Measurements from ENCODE around the gene CA11. TPM values are rescaled to one million over a fixed set of nuclear protein-coding genes. Genes with fewer than 3 reads are reported as not detected.
"Not testable (repeated sequence)": the region's sequence is repeated elsewhere in the genome, so short reads cannot be mapped to it uniquely, and the experiment has no call there.

The CA11 gene
- total and polyA plus RNA-seq, 2 donors from 2014 or later, result 11.6 to 42.3 TPM

- H3K9me3 ChIP-seq (ENCODE audit: control insufficient read depth in 2 of 3, insufficient read depth in 1 of 3, low read length in 3 of 3), result no peaks in the 10 kb centered on the region
- H3K4me3 ChIP-seq (ENCODE audit: low read length in 3 of 3), result peak overlapping the region in 1 of 3 donors; percentile 35
- DNase-seq, result peak; percentile 66 to 96 (median 84)
- no peaks in the 10 kb centered on the region for H3K36me3 ChIP-seq (ENCODE audit: control insufficient read depth in 2 of 3, insufficient read depth in 3 of 3, low read length in 3 of 3)
- H3K9ac ChIP-seq (ENCODE audit: low read length in 3 of 3), result peak overlapping the region in 1 of 3 donors; percentile 55
- H3K4me1 ChIP-seq (ENCODE audit: control insufficient read depth in 2 of 3, insufficient read depth in 2 of 3, low read depth in 1 of 3, low read length in 3 of 3), result peaks cover 3 to 5% (median 3%) of the 10 kb centered on the region in 3 donors
- H3K27me3 ChIP-seq (ENCODE audit: control insufficient read depth, insufficient read depth, low read length), result no peaks in the 10 kb centered on the region
- peak; percentile 87 for FAIRE-seq
- intact Hi-C loops (cut with DNase I), result no loop called here
- TF ChIP-seq CTCF (IDR thresholded peaks at IDR 0.05; ENCODE audit: borderline replicate concordance, extremely low read depth, insufficient read depth), result no peak
- peak overlapping the region; percentile 43 to 68 for H3K27ac ChIP-seq (ENCODE audit: low read depth in 2 of 2, low read length in 2 of 2)
Measured at GRCh38 chr19:48660852-48661710, 15.1 kb upstream of the CA11 start.

- no peak for FAIRE-seq
- intact Hi-C loops (cut with DNase I), result no loop called here
- no peak for TF ChIP-seq CTCF (IDR thresholded peaks at IDR 0.05; ENCODE audit: borderline replicate concordance, extremely low read depth, insufficient read depth)
- H3K9ac ChIP-seq (ENCODE audit: low read length in 3 of 3), result no peak overlapping the region
- no peak for DNase-seq
- no peaks in the 10 kb centered on the region for H3K9me3 ChIP-seq (ENCODE audit: control insufficient read depth in 2 of 3, insufficient read depth in 1 of 3, low read length in 3 of 3)
- no peak overlapping the region for H3K27ac ChIP-seq (ENCODE audit: low read depth in 2 of 2, low read length in 2 of 2)
- H3K27me3 ChIP-seq (ENCODE audit: control insufficient read depth, insufficient read depth, low read length), result no peaks in the 10 kb centered on the region
- peaks cover 3 to 5% (median 3%) of the 10 kb centered on the region in 3 donors for H3K4me1 ChIP-seq (ENCODE audit: control insufficient read depth in 2 of 3, insufficient read depth in 2 of 3, low read depth in 1 of 3, low read length in 3 of 3)
- H3K4me3 ChIP-seq (ENCODE audit: low read length in 3 of 3), result no peak overlapping the region
- no peaks in the 10 kb centered on the region for H3K36me3 ChIP-seq (ENCODE audit: control insufficient read depth in 2 of 3, insufficient read depth in 3 of 3, low read length in 3 of 3)
Measured at GRCh38 chr19:48659768-48660167, 13.8 kb upstream of the CA11 start.

GRCh38 chr19:48658483-48658882, 12.5 kb upstream of the CA11 start:
- Histone ChIP-seq H3K27ac (ENCODE audit: low read depth in 2 of 2, low read length in 2 of 2) (no peak overlapping the region), H3K27me3 (ENCODE audit: control insufficient read depth, insufficient read depth, low read length) (no peaks in the 10 kb centered on the region), H3K36me3 (ENCODE audit: control insufficient read depth in 2 of 3, insufficient read depth in 3 of 3, low read length in 3 of 3) (no peaks in the 10 kb centered on the region), H3K9ac (ENCODE audit: low read length in 3 of 3) (no peak overlapping the region), H3K9me3 (ENCODE audit: control insufficient read depth in 2 of 3, insufficient read depth in 1 of 3, low read length in 3 of 3) (no peaks in the 10 kb centered on the region), H3K4me1 (ENCODE audit: control insufficient read depth in 2 of 3, insufficient read depth in 2 of 3, low read depth in 1 of 3, low read length in 3 of 3) (peaks cover 3 to 5% (median 3%) of the 10 kb centered on the region in 3 donors), H3K4me3 (ENCODE audit: low read length in 3 of 3) (no peak overlapping the region)
- TF ChIP-seq CTCF (IDR thresholded peaks at IDR 0.05; ENCODE audit: borderline replicate concordance, extremely low read depth, insufficient read depth), result no peak
- FAIRE-seq (no peak), DNase-seq (no peak)
- intact Hi-C loops (cut with DNase I), result no loop called here

- H3K27me3 ChIP-seq (ENCODE audit: control insufficient read depth, insufficient read depth, low read length); FAIRE-seq; H3K4me3 ChIP-seq (ENCODE audit: low read length in 3 of 3); H3K9me3 ChIP-seq (ENCODE audit: control insufficient read depth in 2 of 3, insufficient read depth in 1 of 3, low read length in 3 of 3); H3K4me1 ChIP-seq (ENCODE audit: control insufficient read depth in 2 of 3, insufficient read depth in 2 of 3, low read depth in 1 of 3, low read length in 3 of 3); H3K27ac ChIP-seq (ENCODE audit: low read depth in 2 of 2, low read length in 2 of 2); DNase-seq; H3K36me3 ChIP-seq (ENCODE audit: control insufficient read depth in 2 of 3, insufficient read depth in 3 of 3, low read length in 3 of 3); intact Hi-C loops (cut with DNase I); H3K9ac ChIP-seq (ENCODE audit: low read length in 3 of 3): not testable (repeated sequence)
Measured at GRCh38 chr19:48657828-48658227, 11.8 kb upstream of the CA11 start.
